GM21619 (cell line): ENCODE measurements around the gene GCAT.

Source experiments
- ATAC-seq: cut with Tn5 transposase; IDR thresholded peaks from one replicate; pipeline ENCODE4 v1.9.1; 2021; ENCODE audit not compliant: unreplicated experiment

The GCAT gene

GRCh38 chr22:37831472-37831871 lies 23.7 kb downstream of the GCAT start:
- ATAC-seq: no peak

- ATAC-seq: no peak
Measured at GRCh38 chr22:37832022-37832857, 24.5 kb downstream of the GCAT start.

- ATAC-seq: no peak
Measured at GRCh38 chr22:37842015-37842793, 34.5 kb downstream of the GCAT start.

DNA sequence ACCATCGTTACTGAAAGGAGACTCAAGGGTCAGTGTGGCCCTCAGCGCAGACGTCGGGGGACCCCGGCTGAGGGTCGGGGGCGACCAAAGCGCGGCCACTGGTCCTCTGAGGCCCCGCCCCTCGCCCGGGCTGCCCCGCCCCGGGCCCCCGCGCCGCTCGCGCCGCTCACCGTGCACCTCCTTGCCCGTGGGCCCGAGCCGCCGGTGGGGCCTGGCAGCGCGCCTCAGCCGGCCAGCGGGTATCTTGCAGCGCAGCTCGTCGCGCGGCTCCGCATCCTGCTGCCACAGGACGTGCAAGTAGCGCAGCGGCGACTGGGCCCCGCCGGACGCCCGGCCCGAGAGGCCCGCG lies 36.0 kb downstream of the GCAT start:
- peak; percentile 41 for ATAC-seq

- no peak for ATAC-seq
Measured at GRCh38 chr22:37844904-37845329, 37.2 kb downstream of the GCAT start.

- no peak for ATAC-seq
Measured at GRCh38 chr22:37846433-37846832, 38.7 kb downstream of the GCAT start.

- no peak for ATAC-seq
Measured at GRCh38 chr22:37848587-37849088, 40.9 kb downstream of the GCAT start.

DNA sequence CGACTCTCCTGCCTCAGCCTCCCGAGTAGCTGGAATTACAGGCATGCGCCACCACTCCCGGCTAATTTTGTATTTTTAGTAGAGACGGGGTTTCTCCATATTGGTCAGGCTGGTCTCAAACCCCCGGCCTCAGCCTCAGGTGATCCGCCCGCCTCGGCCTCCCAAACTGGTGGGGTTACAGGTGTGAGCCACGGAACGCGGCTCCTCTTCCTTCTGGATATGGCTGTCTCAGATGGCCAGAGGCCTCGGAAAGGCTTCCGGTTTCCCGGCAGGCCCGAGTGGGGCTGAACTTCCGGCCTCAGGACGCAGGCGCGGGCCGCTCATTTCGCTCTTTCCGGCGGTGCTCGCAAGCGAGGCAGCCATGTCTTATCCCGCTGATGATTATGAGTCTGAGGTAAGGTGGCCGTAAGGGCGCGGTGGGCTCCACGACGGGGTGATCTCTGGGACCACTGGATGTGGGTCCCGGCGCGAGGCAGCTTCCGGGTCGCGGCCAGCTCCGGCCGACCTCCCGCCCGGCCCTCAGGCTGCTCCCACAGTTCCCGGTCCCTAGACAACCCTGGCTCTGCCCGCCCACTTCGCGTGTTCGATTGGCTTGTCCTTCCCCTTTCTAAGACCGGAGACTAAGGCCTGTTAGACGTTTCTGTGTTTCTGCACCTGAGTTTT lies 41.5 kb downstream of the GCAT start, which contains the start of gene EIF3L:
TSS of gene EIF3L (plus strand) at position 331 of the 663 bp plus-strand sequence. CDS start at position 362, 31 bp downstream.
- ATAC-seq: peak; percentile 60

- no peak for ATAC-seq
Measured at GRCh38 chr22:37850801-37851200, 43.1 kb downstream of the GCAT start.

DNA sequence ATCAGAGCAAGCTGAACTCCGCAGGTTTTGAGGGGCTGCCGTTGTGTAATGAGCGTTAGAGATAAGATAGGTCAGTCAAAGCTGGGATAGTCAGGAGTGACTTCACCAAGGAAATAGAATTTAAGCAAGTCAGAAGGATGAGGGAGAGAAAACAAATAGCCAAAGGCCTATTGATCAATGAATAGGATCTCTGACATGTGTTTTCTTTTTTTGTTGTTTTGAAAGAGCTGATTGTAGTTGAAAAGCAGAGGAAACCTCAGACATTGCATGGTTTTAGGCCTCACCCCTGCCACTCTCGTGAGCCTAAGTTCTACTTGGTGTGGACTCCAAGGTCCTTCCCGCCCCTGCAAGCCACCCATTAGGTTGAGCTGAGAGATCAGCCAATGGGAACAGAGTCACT lies 44.7 kb downstream of the GCAT start:
- no peak for ATAC-seq

- ATAC-seq: no peak
Measured at GRCh38 chr22:37854946-37855345, 47.2 kb downstream of the GCAT start.

GRCh38 chr22:37855462-37855861 lies 47.7 kb downstream of the GCAT start:
- ATAC-seq: no peak

- ATAC-seq: no peak
Measured at GRCh38 chr22:37860796-37861421, 53.2 kb downstream of the GCAT start.

DNA sequence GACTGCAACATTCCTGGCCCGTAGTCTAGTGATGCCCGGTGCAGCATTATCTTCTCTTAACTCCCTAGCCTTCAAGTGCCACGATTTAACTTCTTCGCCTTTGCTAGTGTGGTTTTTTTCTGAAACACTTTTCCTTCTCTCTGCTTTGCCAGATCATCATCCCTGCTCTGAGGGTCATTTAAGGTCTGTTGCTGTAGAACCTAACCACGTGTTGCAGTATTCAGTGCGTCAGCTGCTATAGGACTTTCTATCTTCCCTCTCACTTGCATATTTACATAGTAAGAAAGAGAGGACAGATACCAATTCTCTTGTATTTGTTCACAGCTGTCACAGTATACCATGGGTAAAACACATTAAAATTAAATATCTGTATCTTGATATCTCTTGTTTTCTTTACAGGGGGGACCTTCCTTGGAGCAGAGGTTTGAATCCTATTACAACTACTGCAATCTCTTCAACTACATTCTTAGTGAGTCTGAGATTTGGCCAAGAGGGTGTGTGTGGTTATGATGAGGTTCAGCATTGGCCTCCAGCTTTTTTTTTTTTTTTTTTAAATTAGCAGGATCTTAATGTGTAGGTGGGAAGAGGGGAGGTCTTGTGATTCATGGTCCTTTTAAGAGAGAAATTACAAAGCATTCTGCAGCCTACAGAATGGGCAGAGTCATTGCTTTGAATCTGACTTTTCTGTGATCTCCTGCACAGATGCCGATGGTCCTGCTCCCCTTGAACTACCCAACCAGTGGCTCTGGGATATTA lies 55.0 kb downstream of the GCAT start:
- ATAC-seq: no peak

DNA sequence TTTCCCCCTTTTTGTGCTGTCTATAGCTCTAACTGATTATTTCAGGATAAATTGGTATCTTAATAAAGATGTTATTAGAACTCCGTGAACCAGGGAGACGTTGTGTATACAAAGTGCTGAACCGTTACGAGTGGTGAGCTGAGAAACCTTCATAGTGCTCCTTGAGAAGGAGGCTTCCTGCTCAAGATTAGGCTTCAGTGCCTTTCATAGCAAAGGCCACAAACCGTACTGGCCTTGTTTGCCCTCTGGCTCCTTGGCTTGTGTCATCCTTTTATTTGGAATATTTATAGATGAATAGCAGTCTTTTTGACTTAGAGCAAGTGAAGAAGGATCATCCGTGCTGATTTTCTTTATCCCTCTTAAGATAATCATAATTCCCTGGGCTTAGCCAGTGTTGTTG lies 57.8 kb downstream of the GCAT start:
- ATAC-seq: no peak
